Neural cell (in vitro differentiated cells): ENCODE data around the gene CALR. TPM values are rescaled to one million over a fixed set of nuclear protein-coding genes. Genes with fewer than 3 reads are reported as not detected.
"Not testable (repeated sequence)": the region's sequence is repeated elsewhere in the genome, so short reads cannot be mapped to it uniquely, and the experiment has no call there.

Source experiments
- H2AFZ ChIP-seq: fragments of 200-600, 300-800 bp; sonication (generic), shearing (Covaris generic); 2 replicates; pipeline ENCODE4 v1.6.0; 2014; ENCODE audit warnings: low read depth, mild to moderate bottlenecking, antibody characterized with exemption, low read length, moderate library complexity
- H3F3A ChIP-seq: fragments of 200-600 bp; shearing (Covaris generic); 2 replicates; pipeline ENCODE4 v1.6.1; 2016; ENCODE audit warnings: mild to moderate bottlenecking, moderate library complexity, mixed read lengths, antibody characterized with exemption, low read length; ENCODE audit not compliant: insufficient read depth, poor library complexity, severe bottlenecking
- H3K27ac ChIP-seq: fragments of 200-600, 300-800 bp; sonication (generic), shearing (Covaris generic); 2 replicates; pipeline ENCODE4 v1.5.1; 2014; ENCODE audit warnings: mild to moderate bottlenecking, low read length, moderate library complexity
- H3K27me3 ChIP-seq: fragments of 300-800, 200-600 bp; sonication (generic), shearing (Covaris generic); 2 replicates; pipeline ENCODE4 v1.6.0; 2014; ENCODE audit warnings: mild to moderate bottlenecking, low read depth, low read length, moderate library complexity; ENCODE audit not compliant: insufficient read depth
- H3K36me3 ChIP-seq: fragments of 300-800, 200-600 bp; sonication (generic), shearing (Covaris generic); 2 replicates; pipeline ENCODE4 v1.5.1; 2014; ENCODE audit warnings: mild to moderate bottlenecking, antibody characterized with exemption, low read length, moderate library complexity; ENCODE audit not compliant: insufficient read depth
- H3K4me2 ChIP-seq: fragments of 300-800, 200-600 bp; sonication (generic), shearing (Covaris generic); 2 replicates; pipeline ENCODE4 v1.6.0; 2014; ENCODE audit warnings: mild to moderate bottlenecking, low read length
- H3K4me3 ChIP-seq: fragments of 300-800, 200-600 bp; sonication (generic), shearing (Covaris generic); 2 replicates; pipeline ENCODE4 v1.5.1; 2014; ENCODE audit warnings: mild to moderate bottlenecking, low read length, moderate library complexity
- H3K79me2 ChIP-seq: fragments of 200-600 bp; shearing (Covaris generic); replicated peaks from 2 replicates; pipeline ENCODE4 v1.6.0; 2014; ENCODE audit warnings: mild to moderate bottlenecking, low read length, moderate library complexity; ENCODE audit not compliant: insufficient read depth
- H3K9ac ChIP-seq: fragments of 300-800, 200-600 bp; sonication (generic), shearing (Covaris generic); 2 replicates; pipeline ENCODE4 v1.6.1; 2016; ENCODE audit warnings: mild to moderate bottlenecking, low read length, mixed read lengths
- H3K9me2 ChIP-seq: fragments of 200-600 bp; shearing (Covaris generic); 2 replicates; pipeline ENCODE4 v1.6.1; 2016; ENCODE audit warnings: mild to moderate bottlenecking, low read length, mixed read lengths; ENCODE audit not compliant: insufficient read depth
- H3K9me3 ChIP-seq: fragments of 200-600, 300-800 bp; sonication (generic), shearing (Covaris generic); 2 replicates; pipeline ENCODE4 v1.6.1; 2016; ENCODE audit warnings: mild to moderate bottlenecking, mixed run types, low read length, moderate library complexity, mixed read lengths
- H4K20me1 ChIP-seq: fragments of 200-600 bp; shearing (Covaris generic); 2 replicates; pipeline ENCODE4 v1.6.1; 2016; ENCODE audit warnings: mild to moderate bottlenecking, mixed run types; ENCODE audit not compliant: insufficient read depth
- EP300 ChIP-seq: fragments of 450-650 bp; conservative IDR thresholded peaks from 2 replicates; pipeline ENCODE4 v1.6.1; 2014; ENCODE audit warnings: antibody characterized with exemption, mild to moderate bottlenecking, moderate library complexity; ENCODE audit not compliant: poor library complexity, severe bottlenecking
- EZH2 ChIP-seq: fragments of 200-600, 300-800 bp; shearing (Covaris generic), sonication (generic); IDR thresholded peaks from 2 replicates; pipeline ENCODE4 v1.6.1; 2014; ENCODE audit warnings: antibody characterized with exemption, low read length, borderline replicate concordance, mild to moderate bottlenecking; ENCODE audit not compliant: insufficient read depth, poor library complexity, severe bottlenecking
- MXI1 ChIP-seq: fragments of 450-650 bp; conservative IDR thresholded peaks from 2 replicates; pipeline ENCODE4 v1.6.1; 2014; ENCODE audit warnings: antibody characterized with exemption, mild to moderate bottlenecking; ENCODE audit not compliant: poor library complexity, severe bottlenecking
- POLR2AphosphoS5 ChIP-seq: IDR thresholded peaks from 2 replicates; pipeline ENCODE4 v1.6.1; 2012
- RAD21 ChIP-seq: fragments of 450-650 bp; conservative IDR thresholded peaks from 2 replicates; pipeline ENCODE4 v1.6.1; 2014; ENCODE audit warnings: antibody characterized with exemption, mild to moderate bottlenecking, moderate library complexity
- SMC3 ChIP-seq: fragments of 450-650 bp; conservative IDR thresholded peaks from 2 replicates; pipeline ENCODE4 v1.6.1; 2014; ENCODE audit warnings: antibody characterized with exemption, mild to moderate bottlenecking, moderate library complexity; ENCODE audit not compliant: poor library complexity
- TAF1 ChIP-seq: IDR thresholded peaks from 2 replicates; pipeline ENCODE4 v1.6.1; 2012; ENCODE audit warnings: low read depth
- polyA plus RNA-seq: library from polyadenylated mRNA; depleted of rRNA; stranded (reverse); fragments of >200 nt; gene quantifications from 2 replicates; pipeline ENCODE4 v1.2.3, GENCODE V29; 2014
- TF ChIP-seq, protein P1 (sequence below): fragments of 450-650 bp; IDR thresholded peaks from 2 replicates; pipeline ENCODE4 v1.5.1; 2014; ENCODE audit warnings: antibody characterized with exemption, mild to moderate bottlenecking, moderate library complexity; ENCODE audit not compliant: poor library complexity, severe bottlenecking
- TF ChIP-seq, protein P2 (sequence below): IDR thresholded peaks from 2 replicates; pipeline ENCODE4 v1.6.1; 2012; ENCODE audit warnings: borderline replicate concordance

Gene CALR
- polyA plus RNA-seq, 1 donor from 2014 or later, result 242 TPM

DNA sequence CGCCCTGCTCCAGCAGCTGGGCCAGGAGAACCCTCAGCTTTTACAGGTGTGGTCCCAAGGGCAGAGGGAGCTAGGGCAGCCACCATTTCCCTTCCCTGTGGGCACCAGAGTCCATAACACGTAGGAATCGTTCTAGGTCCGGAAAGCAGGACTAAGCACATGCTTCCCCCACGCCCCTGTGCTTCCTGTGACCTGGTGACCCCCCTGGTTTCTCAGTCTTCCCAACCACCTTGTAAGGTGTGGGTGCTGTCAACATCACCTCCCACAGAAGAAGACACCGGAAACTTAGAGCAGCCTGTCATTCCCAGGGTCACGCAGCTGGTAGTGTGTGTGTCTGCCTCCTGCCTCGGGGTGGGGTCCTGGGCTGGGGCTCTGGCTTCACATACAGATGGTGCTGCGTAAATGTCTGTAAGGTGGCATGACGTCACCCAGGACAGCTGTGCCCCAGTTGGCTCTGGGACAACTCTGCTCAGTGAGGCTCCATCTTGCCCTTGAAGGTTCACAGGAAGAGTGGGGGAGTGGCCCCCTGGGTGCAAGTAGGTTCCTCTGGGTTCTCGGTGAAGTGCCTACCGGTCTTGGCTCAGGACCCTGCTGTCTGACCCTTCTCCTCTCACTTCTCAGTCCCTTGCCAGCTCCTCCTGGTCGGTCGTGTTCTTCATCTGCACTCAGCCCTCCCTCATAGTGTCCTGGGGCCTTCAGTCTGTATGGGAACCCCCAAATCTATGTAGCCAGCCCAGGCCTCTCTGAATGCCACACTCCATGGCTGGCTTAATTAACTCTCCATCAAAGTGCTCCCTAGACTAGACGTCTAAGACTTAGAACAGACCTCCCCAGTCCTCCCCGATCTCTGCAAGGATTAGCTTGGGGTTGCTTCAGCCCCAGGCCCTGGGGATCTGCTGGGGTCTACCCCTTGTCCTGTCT, 11.2 kb downstream of the CALR start:
- peaks cover 18% of the 10 kb centered on the region for H3K79me2 ChIP-seq
- H2AFZ ChIP-seq, result no peak overlapping the region
- H3F3A ChIP-seq, result peaks cover 5% of the 10 kb centered on the region
- no peaks in the 10 kb centered on the region for H4K20me1 ChIP-seq
- no peak overlapping the region for H3K27ac ChIP-seq
- no peaks in the 10 kb centered on the region for H3K9me2 ChIP-seq
- H3K9ac ChIP-seq, result no peak overlapping the region
- no peaks in the 10 kb centered on the region for H3K27me3 ChIP-seq
- no peak overlapping the region for H3K4me2 ChIP-seq
- no peaks in the 10 kb centered on the region for H3K9me3 ChIP-seq
- no peak overlapping the region for H3K4me3 ChIP-seq
- H3K36me3 ChIP-seq, result no peaks in the 10 kb centered on the region
- TF ChIP-seq TAF1 (no peak), MXI1 (no peak), EZH2 (no peak), SMC3 (no peak)
- TF ChIP-seq, protein P1, sequence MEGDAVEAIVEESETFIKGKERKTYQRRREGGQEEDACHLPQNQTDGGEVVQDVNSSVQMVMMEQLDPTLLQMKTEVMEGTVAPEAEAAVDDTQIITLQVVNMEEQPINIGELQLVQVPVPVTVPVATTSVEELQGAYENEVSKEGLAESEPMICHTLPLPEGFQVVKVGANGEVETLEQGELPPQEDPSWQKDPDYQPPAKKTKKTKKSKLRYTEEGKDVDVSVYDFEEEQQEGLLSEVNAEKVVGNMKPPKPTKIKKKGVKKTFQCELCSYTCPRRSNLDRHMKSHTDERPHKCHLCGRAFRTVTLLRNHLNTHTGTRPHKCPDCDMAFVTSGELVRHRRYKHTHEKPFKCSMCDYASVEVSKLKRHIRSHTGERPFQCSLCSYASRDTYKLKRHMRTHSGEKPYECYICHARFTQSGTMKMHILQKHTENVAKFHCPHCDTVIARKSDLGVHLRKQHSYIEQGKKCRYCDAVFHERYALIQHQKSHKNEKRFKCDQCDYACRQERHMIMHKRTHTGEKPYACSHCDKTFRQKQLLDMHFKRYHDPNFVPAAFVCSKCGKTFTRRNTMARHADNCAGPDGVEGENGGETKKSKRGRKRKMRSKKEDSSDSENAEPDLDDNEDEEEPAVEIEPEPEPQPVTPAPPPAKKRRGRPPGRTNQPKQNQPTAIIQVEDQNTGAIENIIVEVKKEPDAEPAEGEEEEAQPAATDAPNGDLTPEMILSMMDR, result no peak

DNA sequence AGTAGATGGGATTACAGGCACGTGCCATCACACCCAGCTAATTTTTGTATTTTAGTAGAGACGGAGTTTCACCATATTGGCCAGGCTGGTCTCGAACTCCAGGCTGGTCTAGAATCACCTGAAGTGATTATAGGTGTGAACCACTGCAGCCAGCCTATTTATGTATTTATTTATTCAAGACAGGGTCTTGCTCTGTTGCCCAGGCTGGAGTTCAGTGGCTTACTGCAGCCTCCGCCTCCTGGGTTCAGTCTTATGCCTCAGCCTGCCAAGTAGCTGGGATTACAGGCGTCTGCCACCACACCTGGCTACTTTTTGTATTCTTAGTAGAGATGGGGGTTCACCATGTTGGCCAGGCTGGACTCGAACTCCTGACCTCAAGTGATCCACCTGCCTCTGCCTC, 13.6 kb downstream of the CALR start:
- not testable (repeated sequence) for H3K9ac ChIP-seq, H3K36me3 ChIP-seq, H3K9me2 ChIP-seq, H3K27ac ChIP-seq, H3K79me2 ChIP-seq, H2AFZ ChIP-seq, H4K20me1 ChIP-seq, H3K27me3 ChIP-seq, H3F3A ChIP-seq, H3K9me3 ChIP-seq, H3K4me3 ChIP-seq, H3K4me2 ChIP-seq

DNA sequence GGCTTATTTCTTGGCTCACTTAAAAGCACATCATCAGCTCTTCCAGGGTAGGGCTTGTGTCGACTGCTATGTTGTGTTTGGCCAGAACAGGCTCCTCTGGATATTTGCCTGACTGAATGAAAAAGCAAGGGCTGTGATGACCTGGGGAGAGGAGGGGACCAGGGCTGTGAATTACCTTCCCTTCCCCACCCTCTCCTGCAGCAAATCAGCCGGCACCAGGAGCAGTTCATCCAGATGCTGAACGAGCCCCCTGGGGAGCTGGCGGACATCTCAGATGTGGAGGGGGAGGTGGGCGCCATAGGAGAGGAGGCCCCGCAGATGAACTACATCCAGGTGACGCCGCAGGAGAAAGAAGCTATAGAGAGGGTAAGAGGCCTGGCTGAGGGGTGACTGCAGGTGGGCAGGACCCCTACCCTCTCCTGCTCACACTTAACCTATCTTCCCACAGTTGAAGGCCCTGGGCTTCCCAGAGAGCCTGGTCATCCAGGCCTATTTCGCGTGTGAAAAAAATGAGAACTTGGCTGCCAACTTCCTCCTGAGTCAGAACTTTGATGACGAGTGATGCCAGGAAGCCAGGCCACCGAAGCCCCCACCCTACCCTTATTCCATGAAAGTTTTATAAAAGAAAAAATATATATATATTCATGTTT, 14.2 kb downstream of the CALR start:
- no peak overlapping the region for H3K4me2 ChIP-seq
- H3K27ac ChIP-seq, result no peak overlapping the region
- no peak overlapping the region for H2AFZ ChIP-seq
- TF ChIP-seq, protein P1, result no peak
- no peak for TF ChIP-seq SMC3
- no peak for TF ChIP-seq POLR2AphosphoS5
- TF ChIP-seq TAF1, result no peak
- no peak for TF ChIP-seq MXI1
- TF ChIP-seq, protein P2, sequence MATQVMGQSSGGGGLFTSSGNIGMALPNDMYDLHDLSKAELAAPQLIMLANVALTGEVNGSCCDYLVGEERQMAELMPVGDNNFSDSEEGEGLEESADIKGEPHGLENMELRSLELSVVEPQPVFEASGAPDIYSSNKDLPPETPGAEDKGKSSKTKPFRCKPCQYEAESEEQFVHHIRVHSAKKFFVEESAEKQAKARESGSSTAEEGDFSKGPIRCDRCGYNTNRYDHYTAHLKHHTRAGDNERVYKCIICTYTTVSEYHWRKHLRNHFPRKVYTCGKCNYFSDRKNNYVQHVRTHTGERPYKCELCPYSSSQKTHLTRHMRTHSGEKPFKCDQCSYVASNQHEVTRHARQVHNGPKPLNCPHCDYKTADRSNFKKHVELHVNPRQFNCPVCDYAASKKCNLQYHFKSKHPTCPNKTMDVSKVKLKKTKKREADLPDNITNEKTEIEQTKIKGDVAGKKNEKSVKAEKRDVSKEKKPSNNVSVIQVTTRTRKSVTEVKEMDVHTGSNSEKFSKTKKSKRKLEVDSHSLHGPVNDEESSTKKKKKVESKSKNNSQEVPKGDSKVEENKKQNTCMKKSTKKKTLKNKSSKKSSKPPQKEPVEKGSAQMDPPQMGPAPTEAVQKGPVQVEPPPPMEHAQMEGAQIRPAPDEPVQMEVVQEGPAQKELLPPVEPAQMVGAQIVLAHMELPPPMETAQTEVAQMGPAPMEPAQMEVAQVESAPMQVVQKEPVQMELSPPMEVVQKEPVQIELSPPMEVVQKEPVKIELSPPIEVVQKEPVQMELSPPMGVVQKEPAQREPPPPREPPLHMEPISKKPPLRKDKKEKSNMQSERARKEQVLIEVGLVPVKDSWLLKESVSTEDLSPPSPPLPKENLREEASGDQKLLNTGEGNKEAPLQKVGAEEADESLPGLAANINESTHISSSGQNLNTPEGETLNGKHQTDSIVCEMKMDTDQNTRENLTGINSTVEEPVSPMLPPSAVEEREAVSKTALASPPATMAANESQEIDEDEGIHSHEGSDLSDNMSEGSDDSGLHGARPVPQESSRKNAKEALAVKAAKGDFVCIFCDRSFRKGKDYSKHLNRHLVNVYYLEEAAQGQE, result no peak
- no peak for TF ChIP-seq EZH2
- TF ChIP-seq EP300, result no peak
- no peak for TF ChIP-seq RAD21
- H3F3A ChIP-seq, result no peaks in the 10 kb centered on the region
- no peaks in the 10 kb centered on the region for H3K9me2 ChIP-seq
- no peaks in the 10 kb centered on the region for H4K20me1 ChIP-seq
- H3K27me3 ChIP-seq, result no peaks in the 10 kb centered on the region
- H3K4me3 ChIP-seq, result no peak overlapping the region
- H3K9ac ChIP-seq, result no peak overlapping the region
- peaks cover 1% of the 10 kb centered on the region for H3K79me2 ChIP-seq
- no peaks in the 10 kb centered on the region for H3K36me3 ChIP-seq
- H3K9me3 ChIP-seq, result no peaks in the 10 kb centered on the region
